Thymus (tissue), 11 donors: ENCODE data around the gene ERGIC1. TPM values are rescaled to one million over a fixed set of nuclear protein-coding genes. Genes with fewer than 3 reads are reported as not detected.

ENCODE experiments used
- DNase-seq, 9 donors: peaks; one replicate each; pipeline ENCODE4 v3.0.0-alpha.2; 2013; ENCODE audit warnings: low spot score in 9 of 9, low read depth in 6 of 9, missing footprints in 1 of 9
- H3K27ac ChIP-seq, 2 donors: one replicate each; pipeline ENCODE4 v1.5.1; 2013; ENCODE audit warnings: control low read depth in 1 of 2, low read depth in 1 of 2, low read length in 1 of 2, mild to moderate bottlenecking in 1 of 2, moderate library complexity in 1 of 2
- H3K27me3 ChIP-seq, 2 donors: one replicate each; pipeline ENCODE4 v1.5.1; 2013; ENCODE audit warnings: low read length in 1 of 2; ENCODE audit not compliant: control insufficient read depth in 2 of 2, insufficient read depth in 1 of 2
- H3K36me3 ChIP-seq, 2 donors: one replicate each; pipeline ENCODE4 v1.5.1; 2013; ENCODE audit warnings: low read length in 1 of 2, mild to moderate bottlenecking in 1 of 2, moderate library complexity in 1 of 2; ENCODE audit not compliant: control insufficient read depth in 2 of 2, insufficient read depth in 2 of 2
- H3K4me1 ChIP-seq, 2 donors: one replicate each; pipeline ENCODE4 v1.5.1; 2013; ENCODE audit warnings: low read length in 2 of 2; ENCODE audit not compliant: control insufficient read depth in 2 of 2, insufficient read depth in 2 of 2
- H3K4me3 ChIP-seq, 2 donors: one replicate each; pipeline ENCODE4 v1.5.1; 2013; ENCODE audit warnings: low read length in 2 of 2, control low read depth in 1 of 2, mild to moderate bottlenecking in 1 of 2
- H3K9me3 ChIP-seq, 2 donors: one replicate each; pipeline ENCODE4 v1.5.1; 2013; ENCODE audit warnings: low read length in 1 of 2, mild to moderate bottlenecking in 1 of 2; ENCODE audit not compliant: control insufficient read depth in 2 of 2, insufficient read depth in 1 of 2
- WGBS: extraction: QIAGEN DNeasy Blood & Tissue Kit; methylation state at CpG from one replicate; pipeline ENCODE4 v1.1.7; 2013; 5-methylcytosine and 5-hydroxymethylcytosine counted together
- polyA plus RNA-seq: library from polyadenylated mRNA; stranded (reverse); fragments of 200-250 nt; gene quantifications from one replicate; pipeline ENCODE4 v1.2.3, GENCODE V29; 2013
- total RNA-seq: library from RNA; stranded (reverse); fragments of 120-200 nt; gene quantifications from one replicate; pipeline ENCODE4 v1.2.4, GENCODE V29; 2013
- donor health status: healthy.

The ERGIC1 gene
- total and polyA plus RNA-seq, 2 donors = 57.2 to 69.2 TPM

- Histone ChIP-seq H3K4me1 (peaks cover 15 to 45% of the 10 kb centered on the region in 2 donors), H3K4me3 (no peak overlapping the region), H3K9me3 (no peaks in the 10 kb centered on the region), H3K36me3 (peaks cover 21 to 29% of the 10 kb centered on the region in 2 donors), H3K27me3 (no peaks in the 10 kb centered on the region), H3K27ac (no peak overlapping the region)
- DNase-seq = no peak
- 85% methylated on average over 8 of the region's 8 CpGs for WGBS
These were observed 40.8 kb downstream of the ERGIC1 start for GRCh38 chr5:172874647-172875504.

GRCh38 chr5:172875505-172876279 is 41.6 kb downstream of the ERGIC1 start:
- Histone ChIP-seq H3K9me3 (no peaks in the 10 kb centered on the region), H3K27me3 (no peaks in the 10 kb centered on the region), H3K36me3 (peaks cover 20 to 28% of the 10 kb centered on the region in 2 donors), H3K27ac (no peak overlapping the region), H3K4me1 (peaks cover 13 to 38% of the 10 kb centered on the region in 2 donors), H3K4me3 (no peak overlapping the region)
- no peak for DNase-seq
- 80% methylated on average over 7 of the region's 7 CpGs for WGBS

GRCh38 chr5:172876578-172876977 is 42.5 kb downstream of the ERGIC1 start:
- H3K27ac ChIP-seq = no peak overlapping the region
- peaks cover 17 to 29% of the 10 kb centered on the region in 2 donors for H3K36me3 ChIP-seq
- WGBS = 98% methylated on average over 8 of the region's 8 CpGs
- H3K9me3 ChIP-seq = no peaks in the 10 kb centered on the region
- H3K4me1 ChIP-seq = peaks cover 13 to 32% of the 10 kb centered on the region in 2 donors
- no peaks in the 10 kb centered on the region for H3K27me3 ChIP-seq
- no peak overlapping the region for H3K4me3 ChIP-seq
- DNase-seq = no peak

- Histone ChIP-seq H3K4me1 (peaks cover 11 to 23% of the 10 kb centered on the region in 2 donors), H3K27ac (no peak overlapping the region), H3K9me3 (no peaks in the 10 kb centered on the region), H3K4me3 (no peak overlapping the region), H3K36me3 (peaks cover 22 to 35% of the 10 kb centered on the region in 2 donors), H3K27me3 (no peaks in the 10 kb centered on the region)
- WGBS = 94% methylated on average over 9 of the region's 9 CpGs
- DNase-seq = no peak
These were observed 43.6 kb downstream of the ERGIC1 start for GRCh38 chr5:172877466-172878260.

- DNase-seq = no peak
- H3K4me1 ChIP-seq = peaks cover 4 to 14% of the 10 kb centered on the region in 2 donors
- H3K4me3 ChIP-seq = no peak overlapping the region
These were observed 44.5 kb downstream of the ERGIC1 start for GRCh38 chr5:172878585-172878932.

GRCh38 chr5:172878933-172879752 is 45.1 kb downstream of the ERGIC1 start:
- no peak for DNase-seq
- H3K27ac ChIP-seq = peak overlapping the region in 1 of 2 donors; percentile 44
- WGBS = 96% methylated on average over 20 of the region's 20 CpGs
- H3K4me1 ChIP-seq = peaks cover 4 to 10% of the 10 kb centered on the region in 2 donors
- H3K4me3 ChIP-seq = no peak overlapping the region
- H3K27me3 ChIP-seq = no peaks in the 10 kb centered on the region
- H3K9me3 ChIP-seq = no peaks in the 10 kb centered on the region
- H3K36me3 ChIP-seq = peaks cover 18 to 31% of the 10 kb centered on the region in 2 donors

More at GRCh38 chr5:172878585-172878932, 44.5 kb downstream of the ERGIC1 start:
- peak overlapping the region in 1 of 2 donors; percentile 13 for H3K27ac ChIP-seq
- over 99% methylated on average over 9 of the region's 9 CpGs for WGBS
- no peaks in the 10 kb centered on the region for H3K9me3 ChIP-seq
- H3K27me3 ChIP-seq = no peaks in the 10 kb centered on the region
- H3K36me3 ChIP-seq = peaks cover 19 to 33% of the 10 kb centered on the region in 2 donors

- no peak for DNase-seq
- Histone ChIP-seq H3K27ac (no peak overlapping the region), H3K27me3 (no peaks in the 10 kb centered on the region), H3K4me1 (peaks cover 0 to 2% of the 10 kb centered on the region in 2 donors), H3K36me3 (peaks cover 29 to 43% of the 10 kb centered on the region in 2 donors), H3K9me3 (no peaks in the 10 kb centered on the region), H3K4me3 (no peak overlapping the region)
- WGBS = 97% methylated on average over 8 of the region's 8 CpGs
These were observed 47.8 kb downstream of the ERGIC1 start for GRCh38 chr5:172881691-172882370.

- H3K27me3 ChIP-seq = no peaks in the 10 kb centered on the region
- H3K27ac ChIP-seq = no peak overlapping the region
- peaks cover 37 to 53% of the 10 kb centered on the region in 2 donors for H3K36me3 ChIP-seq
- H3K9me3 ChIP-seq = no peaks in the 10 kb centered on the region
- 97% methylated on average over 3 of the region's 3 CpGs for WGBS
- peaks cover 0 to 8% of the 10 kb centered on the region in 2 donors for H3K4me1 ChIP-seq
- DNase-seq = no peak
- H3K4me3 ChIP-seq = no peak overlapping the region
These were observed 49.0 kb downstream of the ERGIC1 start for GRCh38 chr5:172883066-172883465.
